Measurements from ENCODE around the gene ETFRF1. TPM values are rescaled to one million over a fixed set of nuclear protein-coding genes. Genes with fewer than 3 reads are reported as not detected.
A peak's percentile ranks its signal among the peaks of the same experiment; 100 is the strongest.

Gene ETFRF1
- total RNA-seq, 1 experiment from 2014 or later: 10.2 TPM

DNA sequence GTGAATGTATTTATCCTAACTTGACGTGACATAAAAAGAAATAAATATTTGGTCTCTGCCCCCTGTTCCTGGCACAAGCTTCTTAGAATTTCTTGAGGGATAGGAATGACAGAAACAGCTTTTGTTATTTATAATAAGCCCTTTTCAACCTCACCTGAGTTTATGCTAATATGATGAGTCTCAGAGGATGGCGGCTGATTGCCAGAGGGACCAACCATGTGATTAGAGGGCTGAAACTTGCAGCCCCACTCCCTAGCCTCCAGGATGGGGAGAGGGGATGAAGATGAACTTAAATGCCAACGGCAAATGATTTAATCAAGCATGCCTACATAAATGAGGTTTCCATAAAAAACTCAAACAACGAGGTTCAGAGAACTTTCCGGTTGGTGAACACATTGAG lies 43.0 kb upstream of the ETFRF1 start:
- H3K4me1 ChIP-seq: no peaks in the 10 kb centered on the region
- H3K36me3 ChIP-seq (ENCODE audit: control insufficient read depth, insufficient read depth, low read length): no peaks in the 10 kb centered on the region
- POLR2A ChIA-PET: no interaction called here
- Mint-ChIP-seq H3K36me3 (ENCODE audit: insufficient read depth, unreplicated experiment) (no peaks in the 10 kb centered on the region), H3K9me3 (ENCODE audit: unreplicated experiment) (no peaks in the 10 kb centered on the region), H3K4me1 (ENCODE audit: low read depth, unreplicated experiment) (peaks cover 6% of the 10 kb centered on the region), H3K4me3 (ENCODE audit: unreplicated experiment) (no peak overlapping the region), H3K27ac (ENCODE audit: unreplicated experiment) (no peak overlapping the region), H3K27me3 (ENCODE audit: insufficient read depth, unreplicated experiment) (no peaks in the 10 kb centered on the region)
- no TSS peak for BruUV-seq (replicated peaks)
- no peaks in the 10 kb centered on the region for H3K27me3 ChIP-seq (replicated peaks; ENCODE audit: control insufficient read depth, insufficient read depth, low read length)
- CTCF ChIA-PET: interaction anchor here (0.8 kb wide), 1 partner anchor 42 kb away, joined by 3 read pairs; the partner anchor contains the start of genes DNAI7 and ETFRF1
- TF ChIP-seq, protein P1, sequence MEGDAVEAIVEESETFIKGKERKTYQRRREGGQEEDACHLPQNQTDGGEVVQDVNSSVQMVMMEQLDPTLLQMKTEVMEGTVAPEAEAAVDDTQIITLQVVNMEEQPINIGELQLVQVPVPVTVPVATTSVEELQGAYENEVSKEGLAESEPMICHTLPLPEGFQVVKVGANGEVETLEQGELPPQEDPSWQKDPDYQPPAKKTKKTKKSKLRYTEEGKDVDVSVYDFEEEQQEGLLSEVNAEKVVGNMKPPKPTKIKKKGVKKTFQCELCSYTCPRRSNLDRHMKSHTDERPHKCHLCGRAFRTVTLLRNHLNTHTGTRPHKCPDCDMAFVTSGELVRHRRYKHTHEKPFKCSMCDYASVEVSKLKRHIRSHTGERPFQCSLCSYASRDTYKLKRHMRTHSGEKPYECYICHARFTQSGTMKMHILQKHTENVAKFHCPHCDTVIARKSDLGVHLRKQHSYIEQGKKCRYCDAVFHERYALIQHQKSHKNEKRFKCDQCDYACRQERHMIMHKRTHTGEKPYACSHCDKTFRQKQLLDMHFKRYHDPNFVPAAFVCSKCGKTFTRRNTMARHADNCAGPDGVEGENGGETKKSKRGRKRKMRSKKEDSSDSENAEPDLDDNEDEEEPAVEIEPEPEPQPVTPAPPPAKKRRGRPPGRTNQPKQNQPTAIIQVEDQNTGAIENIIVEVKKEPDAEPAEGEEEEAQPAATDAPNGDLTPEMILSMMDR (IDR thresholded peaks at IDR 0.05; ENCODE audit: insufficient read depth in 1 of 2, low read depth in 1 of 2, low read length in 1 of 2, severe bottlenecking in 1 of 2, unreplicated experiment in 1 of 2): no peak
- 0 out of 2 replicates have a peak, but pooled peaks cover 3% of the 10 kb centered on the region for H3K9me3 ChIP-seq
- no peak for DNase-seq
- intact Hi-C loops (cut with micrococcal nuclease; ENCODE audit: unreplicated experiment): no loop called here
- H3K4me3 ChIP-seq (ENCODE audit: low read depth, low read length): no peak overlapping the region

DNA sequence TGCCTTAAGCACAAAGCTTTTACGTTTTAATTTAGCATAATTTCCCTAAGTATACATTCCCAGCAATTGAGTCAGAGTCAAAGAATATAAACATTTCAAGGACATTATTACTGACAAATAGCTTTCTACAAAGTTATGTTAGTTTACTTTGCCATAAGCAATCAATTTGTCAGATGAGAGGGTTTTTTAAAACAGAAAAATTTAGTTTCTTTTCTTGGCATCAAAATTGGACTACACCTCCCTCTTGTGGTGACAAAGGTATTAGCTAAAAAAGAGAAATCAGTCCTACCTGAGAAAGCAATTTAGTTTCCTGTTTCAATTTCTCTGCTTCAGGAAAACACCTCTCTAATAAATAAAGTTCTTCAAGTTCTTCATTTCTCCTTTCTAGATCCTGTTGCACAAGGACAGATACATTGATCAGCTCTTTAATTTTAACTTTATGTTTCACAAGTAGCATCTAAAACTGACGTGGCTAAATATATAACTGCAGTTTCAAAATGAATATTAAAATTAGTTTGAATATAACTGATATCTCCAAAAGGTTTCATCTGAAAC lies 39.9 kb upstream of the ETFRF1 start:
- Histone ChIP-seq H3K4me3 (ENCODE audit: low read depth, low read length) (no peak overlapping the region), H3K9me3 (peaks cover 3% of the 10 kb centered on the region; the same call in 1 of the 2 replicates), H3K36me3 (ENCODE audit: control insufficient read depth, insufficient read depth, low read length) (no peaks in the 10 kb centered on the region), H3K4me1 (no peaks in the 10 kb centered on the region), H3K27me3 (replicated peaks; ENCODE audit: control insufficient read depth, insufficient read depth, low read length) (no peaks in the 10 kb centered on the region)
- POLR2A ChIA-PET: interaction anchor here (1.0 kb wide), 1 partner anchor 40 kb away, joined by 5 read pairs; the partner anchor contains the start of genes DNAI7 and ETFRF1
- Mint-ChIP-seq H3K27ac (ENCODE audit: unreplicated experiment) (no peak overlapping the region), H3K36me3 (ENCODE audit: insufficient read depth, unreplicated experiment) (no peaks in the 10 kb centered on the region), H3K9me3 (ENCODE audit: unreplicated experiment) (no peaks in the 10 kb centered on the region), H3K4me1 (ENCODE audit: low read depth, unreplicated experiment) (peaks cover 6% of the 10 kb centered on the region), H3K4me3 (ENCODE audit: unreplicated experiment) (no peak overlapping the region), H3K27me3 (ENCODE audit: insufficient read depth, unreplicated experiment) (no peaks in the 10 kb centered on the region)
- peak in 1 of 2 experiments; percentile 50 for DNase-seq
- intact Hi-C loops (cut with micrococcal nuclease; ENCODE audit: unreplicated experiment): loop anchor here (1.0 kb wide), 4 partner anchors 25 to 232 kb away; no protein-coding TSS in a partner anchor
- TF ChIP-seq, protein P1 (IDR thresholded peaks at IDR 0.05; ENCODE audit: insufficient read depth in 1 of 2, low read depth in 1 of 2, low read length in 1 of 2, severe bottlenecking in 1 of 2, unreplicated experiment in 1 of 2): peak; percentile 83 to 92
- no TSS peak for BruUV-seq (replicated peaks)
- CTCF ChIA-PET: interaction anchor here (0.6 to 1.9 kb wide), 8 partner anchors 8 to 168 kb away, joined by 3 to 6 read pairs (median 4); partner anchors contain the start of genes DNAI7 and ETFRF1

DNA sequence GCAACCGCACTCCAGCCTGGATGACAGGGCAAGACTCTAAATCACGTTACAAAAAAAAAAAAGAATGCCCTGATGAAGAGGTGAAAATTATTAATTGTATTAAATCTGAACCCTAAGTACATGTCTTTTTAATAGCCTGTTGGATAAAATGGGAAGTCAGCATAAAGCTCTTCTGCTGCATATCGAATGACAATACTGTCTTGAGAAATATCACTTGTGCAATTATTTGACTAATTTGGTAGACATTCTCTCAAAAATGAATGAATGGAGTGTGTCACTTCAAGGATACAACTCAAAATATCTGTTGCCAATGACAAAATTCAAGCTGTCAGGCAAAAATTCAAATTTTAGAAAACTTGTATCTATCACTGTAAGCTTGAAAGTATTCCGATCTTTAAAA lies 39.0 kb upstream of the ETFRF1 start:
- H3K27me3 Mint-ChIP-seq (ENCODE audit: insufficient read depth, unreplicated experiment): peaks cover 5% of the 10 kb centered on the region
- POLR2A ChIA-PET: no interaction called here
- no peak overlapping the region for H3K27ac Mint-ChIP-seq (ENCODE audit: unreplicated experiment)

More for the DNA sequence above, 39.0 kb upstream of the ETFRF1 start:
- Mint-ChIP-seq H3K36me3 (ENCODE audit: insufficient read depth, unreplicated experiment) (no peaks in the 10 kb centered on the region), H3K9me3 (ENCODE audit: unreplicated experiment) (no peaks in the 10 kb centered on the region), H3K4me3 (ENCODE audit: unreplicated experiment) (no peak overlapping the region), H3K4me1 (ENCODE audit: low read depth, unreplicated experiment) (peaks cover 6% of the 10 kb centered on the region)
- Histone ChIP-seq H3K27me3 (replicated peaks; ENCODE audit: control insufficient read depth, insufficient read depth, low read length) (no peaks in the 10 kb centered on the region), H3K4me1 (no peaks in the 10 kb centered on the region), H3K4me3 (ENCODE audit: low read depth, low read length) (no peak overlapping the region), H3K36me3 (ENCODE audit: control insufficient read depth, insufficient read depth, low read length) (no peaks in the 10 kb centered on the region), H3K9me3 (peaks cover 3% of the 10 kb centered on the region; the same call in 1 of the 2 replicates)
- no peak for DNase-seq
- intact Hi-C loops (cut with micrococcal nuclease; ENCODE audit: unreplicated experiment): no loop called here
- BruUV-seq (replicated peaks): no TSS peak
- TF ChIP-seq, protein P1 (IDR thresholded peaks at IDR 0.05; ENCODE audit: insufficient read depth in 1 of 2, low read depth in 1 of 2, low read length in 1 of 2, severe bottlenecking in 1 of 2, unreplicated experiment in 1 of 2): no peak
- CTCF ChIA-PET: interaction anchor here (1.5 kb wide), 1 partner anchor 165 kb away, joined by 6 read pairs; no protein-coding TSS in a partner anchor
